HCT116 (cell line): ENCODE measurements around the gene PAPOLG. TPM values are rescaled to one million over a fixed set of nuclear protein-coding genes. Genes with fewer than 3 reads are reported as not detected.

Source experiments
- ATAC-seq: fragments of 200-7000 bp; cut with Tn5 transposase; 2 replicates; pipeline ENCODE4 v1.9.1; 2020; ENCODE audit warnings: mild to moderate bottlenecking, moderate library complexity
- BruUV-seq: library from RNA; stranded (reverse); fragments of 400-500 nt; replicated peaks from 2 replicates; lab custom pipeline; 2021; lab: Mats Ljungman, UMichigan
- CTCF ChIA-PET: fragments of 300-600 bp; sonication (Branson Sonifier 250); formaldehyde crosslinking; loops from one replicate; lab custom pipeline; 2021; ENCODE audit warnings: antibody characterized with exemption; lab: Charles Lee
- POLR2A ChIA-PET: fragments of 300-600, 350-600 bp; sonication (Branson Sonifier 250); formaldehyde crosslinking; loops from one replicate; lab custom pipeline; 2021; ENCODE audit warnings: antibody characterized with exemption; lab: Charles Lee
- RAD21 ChIA-PET, 2 experiments: fragments of 300-600 bp; sonication (Branson Sonifier 250); formaldehyde crosslinking; loops; one replicate each; lab custom pipeline; 2023; ENCODE audit warnings: low total read pairs in 2 of 2; ENCODE audit not compliant: uncharacterized antibody in 2 of 2, unreplicated experiment in 2 of 2, low non-redundant PET in 1 of 2; lab: Charles Lee
- DNase-seq: peaks from one replicate; pipeline ENCODE4 v3.0.0-alpha.2; 2010; ENCODE audit warnings: low read depth, low spot score
- H2AFZ ChIP-seq: fragments of 200-600 bp; shearing (Covaris generic), sonication (generic); 2 replicates; pipeline ENCODE4 v1.6.1; 2017; ENCODE audit warnings: low read depth, mixed run types, mixed read lengths, antibody characterized with exemption, low read length; ENCODE audit not compliant: poor library complexity, severe bottlenecking
- H3K27ac ChIP-seq: 2 replicates; pipeline ENCODE4 v1.5.1; 2012; ENCODE audit warnings: low read depth, low read length
- H3K27me3 ChIP-seq: fragments of 200-600 bp; sonication (generic); 2 replicates; pipeline ENCODE4 v1.6.1; 2016; ENCODE audit warnings: mixed run types, low read length, mixed read lengths; ENCODE audit not compliant: insufficient read depth
- H3K36me3 ChIP-seq, 2 experiments: fragments of 200-500 bp in 1 of 2; fragments of 200-600 bp in 1 of 2; sonication (Bioruptor generic) in 1 of 2; sonication (generic) in 1 of 2; 2 replicates each; pipeline versions ENCODE4 v1.5.1 to v1.6.1; 2014 to 2016; ENCODE audit warnings: low read length in 2 of 2, inconsistent platforms in 1 of 2, mixed read lengths in 1 of 2, mixed run types in 1 of 2; ENCODE audit not compliant: insufficient read depth in 2 of 2, control insufficient read depth in 1 of 2
- H3K4me1 ChIP-seq, 2 experiments: fragments of 200-600 bp in 1 of 2; sonication (generic) in 1 of 2; 2 replicates each; pipeline versions ENCODE4 v1.5.1 to v1.6.1; 2012 to 2017; ENCODE audit warnings: low read length in 2 of 2, inconsistent platforms in 1 of 2, mild to moderate bottlenecking in 1 of 2, mixed read lengths in 1 of 2, mixed run types in 1 of 2, moderate library complexity in 1 of 2; ENCODE audit not compliant: insufficient read depth in 2 of 2, control insufficient read depth in 1 of 2
- H3K4me2 ChIP-seq: fragments of 200-600 bp; sonication (generic); 2 replicates; pipeline ENCODE4 v1.6.1; 2017; ENCODE audit warnings: mixed run types, low read length, mixed read lengths
- H3K4me3 ChIP-seq, 2 experiments: fragments of 200-600 bp in 1 of 2; sonication (generic) in 1 of 2; replicated peaks in 1 of 2; 2 replicates each; pipeline ENCODE4 v1.5.1; 2011 to 2016; ENCODE audit warnings: low read length in 2 of 2, control low read depth in 1 of 2, low read depth in 1 of 2, mild to moderate bottlenecking in 1 of 2, mixed read lengths in 1 of 2, mixed run types in 1 of 2
- H3K79me2 ChIP-seq: fragments of 200-600 bp; sonication (generic); 2 replicates; pipeline ENCODE4 v1.6.1; 2017; ENCODE audit warnings: mild to moderate bottlenecking, mixed run types, low read length, moderate library complexity, mixed read lengths; ENCODE audit not compliant: insufficient read depth
- H3K9ac ChIP-seq: fragments of 200-600 bp; sonication (generic); 2 replicates; pipeline ENCODE4 v1.6.1; 2016; ENCODE audit warnings: low read length, mixed read lengths
- H3K9me2 ChIP-seq: fragments of 200-600 bp; sonication (generic), shearing (Covaris generic); 2 replicates; pipeline ENCODE4 v1.6.1; 2017; ENCODE audit warnings: mixed run types, mild to moderate bottlenecking, moderate library complexity; ENCODE audit not compliant: insufficient read depth
- H3K9me3 ChIP-seq, 2 experiments: fragments of 200-500 bp in 1 of 2; fragments of 200-600 bp in 1 of 2; sonication (Bioruptor generic) in 1 of 2; sonication (generic) in 1 of 2; 2 replicates each; pipeline ENCODE4 v1.6.1; 2014 to 2017; ENCODE audit warnings: low read length in 2 of 2, mixed read lengths in 2 of 2, inconsistent platforms in 1 of 2, low read depth in 1 of 2, mild to moderate bottlenecking in 1 of 2, mixed run types in 1 of 2, moderate library complexity in 1 of 2; ENCODE audit not compliant: control insufficient read depth in 1 of 2, insufficient read depth in 1 of 2
- H4K20me1 ChIP-seq: fragments of 200-600 bp; sonication (generic), shearing (Covaris generic); 2 replicates; pipeline ENCODE4 v1.6.1; 2017; ENCODE audit warnings: mixed run types, mild to moderate bottlenecking, moderate library complexity; ENCODE audit not compliant: insufficient read depth
- ATF3 ChIP-seq: IDR thresholded peaks from 2 replicates; pipeline ENCODE4 v1.6.1; 2012
- POLR2AphosphoS5 ChIP-seq: IDR thresholded peaks from 2 replicates; pipeline ENCODE4 v1.6.1; 2011; ENCODE audit warnings: mild to moderate bottlenecking, low read depth, low read length, moderate library complexity
- RAD21 ChIP-seq: IDR thresholded peaks from 2 replicates; pipeline ENCODE4 v1.6.1; 2012; ENCODE audit warnings: low read depth, mild to moderate bottlenecking
- SP1 ChIP-seq: IDR thresholded peaks from 2 replicates; pipeline ENCODE4 v1.6.1; 2012; ENCODE audit warnings: low read depth
- intact Hi-C: fragments of 100-400 bp; cut with micrococcal nuclease; formaldehyde crosslinking; loops from 2 replicates; pipeline ENCODE4 v1.10.0; 2022
- total RNA-seq: library from RNA; stranded (reverse); gene quantifications from one replicate; pipeline ENCODE4 v1.2.1, GENCODE V29; 2021; ENCODE audit not compliant: unreplicated experiment

The PAPOLG gene
- total RNA-seq, 1 experiment from 2014 or later = 13.2 TPM

- Histone ChIP-seq H3K4me1 (no peaks in the 10 kb centered on the region), H4K20me1 (no peaks in the 10 kb centered on the region), H3K4me3 (no peak overlapping the region), H3K4me2 (no peak overlapping the region), H3K27ac (no peak overlapping the region), H3K36me3 (no peaks in the 10 kb centered on the region), H3K9ac (no peak overlapping the region), H2AFZ (no peak overlapping the region), H3K27me3 (peaks cover 8% of the 10 kb centered on the region; the same call in 1 of the 2 replicates), H3K79me2 (no peaks in the 10 kb centered on the region), H3K9me2 (no peaks in the 10 kb centered on the region), H3K9me3 (no peaks in the 10 kb centered on the region)
- ChIA-PET POLR2A (no interaction called here), RAD21 (no interaction called here), CTCF (no interaction called here)
- ATAC-seq (no peak), DNase-seq (no peak)
- intact Hi-C loops = no loop called here
- TF ChIP-seq ATF3 (no peak), RAD21 (no peak), SP1 (no peak)
- BruUV-seq = no TSS peak
Observed at GRCh38 chr2:60836491-60836890, 80.4 kb downstream of the PAPOLG start.

- POLR2A ChIA-PET = no interaction called here
Observed at GRCh38 chr2:60837123-60837522, 81.1 kb downstream of the PAPOLG start.

More at GRCh38 chr2:60837123-60837522, 81.1 kb downstream of the PAPOLG start:
- Histone ChIP-seq H2AFZ (no peak overlapping the region), H3K36me3 (no peaks in the 10 kb centered on the region), H3K79me2 (no peaks in the 10 kb centered on the region), H3K9me3 (no peaks in the 10 kb centered on the region), H3K4me1 (no peaks in the 10 kb centered on the region), H3K4me3 (no peak overlapping the region), H3K9ac (no peak overlapping the region), H3K9me2 (no peaks in the 10 kb centered on the region), H3K4me2 (no peak overlapping the region), H3K27me3 (peaks cover 8% of the 10 kb centered on the region; the same call in 1 of the 2 replicates), H4K20me1 (no peaks in the 10 kb centered on the region), H3K27ac (no peak overlapping the region)
- CTCF ChIA-PET = no interaction called here
- no TSS peak for BruUV-seq
- intact Hi-C loops = no loop called here
- RAD21 ChIA-PET = no interaction called here
- no peak for DNase-seq
- TF ChIP-seq POLR2AphosphoS5 = no peak
- ATAC-seq = no peak
